ENCODE measurements around the gene GLS.

DNA sequence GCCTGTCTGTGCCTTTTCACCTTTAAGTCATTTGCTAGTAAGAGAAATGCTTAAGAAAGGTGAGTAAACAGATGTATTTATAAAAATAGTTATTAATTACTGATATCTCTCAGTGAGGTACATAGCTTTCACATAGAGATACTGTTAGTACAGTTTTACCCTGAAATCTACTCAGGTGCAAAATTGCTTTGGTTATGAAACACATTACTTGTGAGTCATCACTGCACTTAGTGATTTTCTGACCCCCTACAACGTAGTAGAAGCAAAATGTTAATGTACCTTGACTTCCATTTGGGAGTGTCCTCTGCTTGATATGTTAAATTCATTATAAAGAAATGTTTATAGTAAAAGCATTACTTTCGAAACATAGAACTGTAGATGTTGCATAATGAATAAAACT is 6.5 kb downstream of the GLS start:
- TF ChIP-seq CTCF (IDR thresholded peaks at IDR 0.05) (no peak), EZH2 (IDR thresholded peaks at IDR 0.05; ENCODE audit: borderline replicate concordance, insufficient read depth, low read depth, low read length, poor library complexity, severe bottlenecking) (no peak)
